HG03439 (cell line): ENCODE data around the gene FALEC.

Source experiments
- ATAC-seq: cut with Tn5 transposase; IDR thresholded peaks from one replicate; pipeline ENCODE4 v1.9.1; 2021; ENCODE audit warnings: mild to moderate bottlenecking, moderate library complexity; ENCODE audit not compliant: unreplicated experiment

The FALEC gene

GRCh38 chr1:150544204-150544603 lies 28.7 kb downstream of the FALEC start:
- ATAC-seq = no peak

- no peak for ATAC-seq
These were observed 30.0 kb downstream of the FALEC start for GRCh38 chr1:150545486-150546032.

- ATAC-seq = no peak
These were observed 30.9 kb downstream of the FALEC start for GRCh38 chr1:150546294-150546937.

- ATAC-seq = no peak
These were observed 32.7 kb downstream of the FALEC start for GRCh38 chr1:150548324-150548631.

- ATAC-seq = peak; percentile 41
These were observed 33.3 kb downstream of the FALEC start, which contains the start of gene ADAMTSL4 for GRCh38 chr1:150548632-150549495. TSS of gene ADAMTSL4 (plus strand) at chr1:150549408. CDS start at chr1:150552289, 2,881 bp downstream.

GRCh38 chr1:150549496-150550221 lies 34.1 kb downstream of the FALEC start:
- ATAC-seq = no peak

- ATAC-seq = no peak
These were observed 34.9 kb downstream of the FALEC start for GRCh38 chr1:150550222-150551050.

GRCh38 chr1:150551051-150551783 lies 35.7 kb downstream of the FALEC start:
- no peak for ATAC-seq

GRCh38 chr1:150551784-150552127 lies 36.2 kb downstream of the FALEC start:
- no peak for ATAC-seq

- no peak for ATAC-seq
These were observed 36.8 kb downstream of the FALEC start for GRCh38 chr1:150552128-150552910.

- ATAC-seq = no peak
These were observed 37.3 kb downstream of the FALEC start for GRCh38 chr1:150552911-150553289.

GRCh38 chr1:150553392-150554085 lies 38.0 kb downstream of the FALEC start:
- no peak for ATAC-seq

- ATAC-seq = no peak
These were observed 38.5 kb downstream of the FALEC start for GRCh38 chr1:150554086-150554452.

GRCh38 chr1:150555198-150555970 lies 39.8 kb downstream of the FALEC start:
- no peak for ATAC-seq

- no peak for ATAC-seq
These were observed 40.7 kb downstream of the FALEC start for GRCh38 chr1:150555971-150556865.

- ATAC-seq = no peak
These were observed 41.6 kb downstream of the FALEC start for GRCh38 chr1:150557065-150557600.

- ATAC-seq = no peak
These were observed 42.3 kb downstream of the FALEC start for GRCh38 chr1:150557813-150558212.
